ENCODE measurements around the gene DCUN1D5.
A peak's percentile ranks its signal among the peaks of the same experiment; 100 is the strongest.

GRCh38 chr11:103055221-103055890 lies 36.6 kb downstream of the DCUN1D5 start:
- TF ChIP-seq EZH2 (IDR thresholded peaks at IDR 0.05; ENCODE audit: low read length, missing control alignments), result no peak
- TF ChIP-seq CTCF (conservative IDR thresholded peaks at IDR 0.05 in 1 of 2, IDR thresholded peaks at IDR 0.05 in 1 of 2; ENCODE audit: low read depth in 1 of 2, low read length in 2 of 2), result peak; percentile 53 to 62

All from fibroblast of lung (primary cell).